ENCODE results near the gene ETV6. TPM values are rescaled to one million over a fixed set of nuclear protein-coding genes. Genes with fewer than 3 reads are reported as not detected.

Gene ETV6
- total RNA-seq, 4 donors from 2014 or later = 17.2 to 28.2 (median 19.3) TPM

DNA sequence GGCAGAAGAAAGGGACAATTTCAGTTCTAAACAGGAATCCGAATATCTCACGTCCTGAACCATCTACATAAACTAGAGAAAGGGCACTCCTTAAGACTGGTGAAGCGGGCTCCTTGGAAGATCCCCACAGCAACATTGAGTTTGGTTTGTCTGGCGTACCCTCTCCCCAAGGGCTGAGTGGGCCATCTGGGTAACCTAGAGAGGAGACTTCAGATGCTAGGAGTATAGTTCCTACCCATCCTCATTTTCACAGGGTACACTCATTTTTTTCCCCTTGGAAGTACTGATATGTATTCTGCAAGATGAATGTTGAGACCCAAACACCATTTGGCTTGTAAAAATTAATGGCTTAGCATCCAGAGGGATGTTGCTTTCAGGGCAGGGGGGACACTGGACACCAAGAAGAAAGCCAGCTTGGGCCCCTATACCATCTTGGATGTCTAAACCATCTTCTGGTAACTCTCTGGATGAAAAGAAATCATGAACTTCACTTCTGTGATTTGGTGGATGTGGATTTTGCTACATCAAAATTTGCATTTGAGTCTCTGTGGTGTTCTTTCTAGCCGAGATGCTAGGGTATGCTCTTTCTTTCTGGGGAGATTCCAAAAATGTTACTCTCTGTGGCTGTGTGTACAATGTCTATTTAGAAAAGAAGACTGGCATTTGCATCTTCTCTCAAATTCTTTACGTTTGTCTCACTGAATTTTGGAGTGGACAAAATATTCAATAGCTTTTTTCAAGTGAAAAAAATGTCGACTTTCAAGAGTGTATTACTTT is 97.7 kb downstream of the ETV6 start:
- TF ChIP-seq, protein P1, sequence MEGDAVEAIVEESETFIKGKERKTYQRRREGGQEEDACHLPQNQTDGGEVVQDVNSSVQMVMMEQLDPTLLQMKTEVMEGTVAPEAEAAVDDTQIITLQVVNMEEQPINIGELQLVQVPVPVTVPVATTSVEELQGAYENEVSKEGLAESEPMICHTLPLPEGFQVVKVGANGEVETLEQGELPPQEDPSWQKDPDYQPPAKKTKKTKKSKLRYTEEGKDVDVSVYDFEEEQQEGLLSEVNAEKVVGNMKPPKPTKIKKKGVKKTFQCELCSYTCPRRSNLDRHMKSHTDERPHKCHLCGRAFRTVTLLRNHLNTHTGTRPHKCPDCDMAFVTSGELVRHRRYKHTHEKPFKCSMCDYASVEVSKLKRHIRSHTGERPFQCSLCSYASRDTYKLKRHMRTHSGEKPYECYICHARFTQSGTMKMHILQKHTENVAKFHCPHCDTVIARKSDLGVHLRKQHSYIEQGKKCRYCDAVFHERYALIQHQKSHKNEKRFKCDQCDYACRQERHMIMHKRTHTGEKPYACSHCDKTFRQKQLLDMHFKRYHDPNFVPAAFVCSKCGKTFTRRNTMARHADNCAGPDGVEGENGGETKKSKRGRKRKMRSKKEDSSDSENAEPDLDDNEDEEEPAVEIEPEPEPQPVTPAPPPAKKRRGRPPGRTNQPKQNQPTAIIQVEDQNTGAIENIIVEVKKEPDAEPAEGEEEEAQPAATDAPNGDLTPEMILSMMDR (IDR thresholded peaks at IDR 0.05; ENCODE audit: low read depth) = no peak

DNA sequence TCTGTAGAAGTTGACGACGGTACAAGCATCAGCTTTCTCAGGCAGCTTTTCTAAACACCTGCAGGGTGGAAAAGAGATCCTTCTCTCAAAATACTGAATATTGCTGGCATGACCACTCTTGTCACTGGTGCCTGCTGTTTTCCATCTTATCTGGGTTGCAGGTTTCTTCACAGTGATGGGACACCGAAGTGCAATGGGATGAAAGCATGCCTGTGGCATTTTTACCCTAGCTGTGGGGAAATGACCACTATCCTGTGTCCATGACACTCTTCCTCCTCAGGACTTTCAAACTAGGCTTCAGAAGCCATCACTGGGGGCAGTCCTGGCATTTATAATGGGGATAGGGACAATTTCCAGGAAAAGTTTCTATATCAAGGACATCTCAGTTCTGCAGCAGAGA is 98.5 kb downstream of the ETV6 start:
- TF ChIP-seq, protein P1 (IDR thresholded peaks at IDR 0.05; ENCODE audit: low read depth) = no peak

DNA sequence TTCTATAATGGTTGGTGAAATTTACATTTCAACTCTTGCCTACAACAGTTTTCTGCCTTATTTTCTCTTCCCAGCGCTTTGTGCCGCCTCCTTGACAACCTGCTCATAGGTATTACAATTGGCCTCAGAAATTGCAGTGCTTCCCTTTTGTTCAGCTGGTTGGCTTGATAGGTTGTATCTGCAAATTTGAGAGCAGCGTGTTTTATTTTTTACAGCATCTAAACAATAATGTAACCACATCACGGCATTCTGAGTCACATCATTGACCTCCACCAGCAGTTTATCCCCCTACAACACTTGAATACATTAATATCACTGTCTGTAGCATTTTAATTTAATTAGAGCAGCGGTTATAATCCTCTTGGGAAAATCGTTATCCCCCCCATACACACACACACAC is 99.4 kb downstream of the ETV6 start:
- TF ChIP-seq, protein P1 (IDR thresholded peaks at IDR 0.05; ENCODE audit: low read depth) = no peak

DNA sequence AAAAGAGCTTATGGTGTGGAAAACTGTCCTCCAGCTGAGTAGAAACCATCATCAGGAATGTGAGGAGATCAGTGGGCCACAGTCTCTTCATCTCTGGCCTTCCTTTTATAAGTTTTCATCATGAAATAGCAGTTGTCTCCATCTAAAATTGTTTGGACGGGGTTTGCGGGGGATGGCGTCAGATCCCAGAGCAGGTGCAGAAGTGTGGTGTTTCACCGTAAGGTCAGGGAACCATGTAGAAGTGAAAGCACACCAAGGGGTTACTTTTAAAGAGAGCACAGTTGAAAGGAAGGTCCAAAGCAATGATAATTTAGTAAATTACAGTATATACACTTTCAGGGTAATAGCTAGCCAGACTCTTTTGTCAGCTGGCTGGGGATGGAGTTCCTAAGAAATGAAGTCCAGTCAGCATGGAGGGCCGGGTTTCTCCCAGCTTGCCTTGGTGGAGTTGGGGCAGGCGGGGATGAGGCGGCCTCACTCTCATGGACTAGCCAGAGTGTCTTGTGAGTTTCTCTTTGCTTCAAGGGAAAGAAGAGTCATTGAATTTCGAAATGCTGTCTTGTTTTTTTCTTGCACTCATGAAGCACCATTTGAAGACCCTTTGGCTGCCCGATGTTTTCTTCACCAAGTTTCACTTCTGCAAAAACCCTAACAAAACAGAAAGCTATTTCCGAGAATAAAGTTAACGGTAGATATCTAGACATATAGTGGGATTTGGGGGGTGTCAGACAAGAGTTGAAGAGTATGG is 100.6 kb downstream of the ETV6 start:
- TF ChIP-seq, protein P1 (IDR thresholded peaks at IDR 0.05; ENCODE audit: low read depth) = no peak

DNA sequence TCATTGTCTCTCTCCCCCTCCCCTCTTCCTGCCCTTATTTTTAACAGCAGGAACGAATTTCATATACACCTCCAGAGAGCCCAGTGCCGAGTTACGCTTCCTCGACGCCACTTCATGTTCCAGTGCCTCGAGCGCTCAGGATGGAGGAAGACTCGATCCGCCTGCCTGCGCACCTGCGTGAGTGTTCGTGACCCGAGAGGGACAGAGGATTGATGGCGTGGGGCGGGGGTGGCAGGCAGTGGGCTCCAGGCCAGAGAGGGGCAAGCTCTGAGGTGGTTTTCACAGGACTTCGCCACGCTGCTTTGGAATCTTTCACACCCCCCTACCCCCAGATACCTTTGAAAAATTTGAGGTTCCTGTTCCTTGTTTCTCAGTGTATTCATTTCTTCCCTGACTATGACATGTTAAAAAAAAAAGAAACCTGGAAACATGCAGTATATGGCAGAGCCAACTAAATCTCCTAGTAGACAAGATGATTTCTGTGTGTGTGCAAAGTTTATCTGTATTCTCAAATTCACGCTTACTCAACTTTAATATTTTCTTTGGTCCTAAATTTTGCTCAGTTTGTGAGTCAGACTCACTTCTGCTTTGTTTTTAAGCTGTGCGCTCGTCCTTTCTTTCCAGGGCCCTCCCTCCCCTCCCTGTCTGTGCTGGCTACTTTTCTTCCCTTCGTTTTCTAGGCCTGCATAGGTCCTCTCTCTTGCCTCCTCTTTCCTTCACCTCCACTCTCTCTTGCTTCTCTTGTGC is 103.1 kb downstream of the ETV6 start:
- TF ChIP-seq, protein P1 (IDR thresholded peaks at IDR 0.05; ENCODE audit: low read depth) = no peak

DNA sequence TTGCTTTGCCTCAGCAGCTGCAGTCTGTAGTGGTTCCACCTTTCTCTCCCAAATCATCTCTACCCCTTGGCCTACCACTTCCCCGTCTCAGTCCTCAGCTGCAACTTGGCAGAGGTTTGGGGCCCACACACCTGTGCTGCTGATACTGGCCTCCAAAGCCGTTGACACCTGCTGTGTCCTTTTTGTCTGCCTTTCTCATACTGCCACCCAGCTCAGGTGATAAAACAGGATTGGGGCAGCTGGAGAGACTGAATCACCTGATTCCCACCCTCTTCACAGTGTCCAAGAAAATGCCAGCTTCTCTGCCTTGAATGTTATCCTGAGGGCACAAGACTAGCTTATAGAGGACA is 103.7 kb downstream of the ETV6 start:
- TF ChIP-seq, protein P1 (IDR thresholded peaks at IDR 0.05; ENCODE audit: low read depth) = no peak

DNA sequence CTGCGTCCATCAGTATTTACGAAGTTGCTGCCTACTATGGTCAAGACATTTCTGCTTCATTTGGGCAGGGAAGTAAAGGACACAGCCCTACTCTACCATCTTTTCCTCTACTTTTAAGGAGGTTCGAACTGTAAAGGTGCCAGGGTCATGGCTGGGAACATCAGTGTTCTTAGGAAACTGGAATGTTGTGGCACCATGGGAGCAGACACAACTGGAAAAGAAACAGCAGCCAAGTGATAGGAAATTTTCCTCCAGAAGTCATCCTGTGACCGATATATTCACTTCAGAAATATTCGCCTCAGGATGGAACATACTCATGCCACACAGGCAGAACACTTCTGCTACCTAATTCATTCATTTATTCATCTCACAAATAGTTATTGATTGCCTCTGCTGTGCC is 104.4 kb downstream of the ETV6 start:
- TF ChIP-seq, protein P1 (IDR thresholded peaks at IDR 0.05; ENCODE audit: low read depth) = no peak
